Upper lobe of left lung (tissue), 4 donors: ENCODE results near the gene DERL3.

Experiments used
- POLR2A ChIP-seq, 4 donors: fragments of 450-650 bp; IDR thresholded peaks; one replicate each; pipeline ENCODE4 v1.5.1; 2016 to 2017; ENCODE audit warnings: antibody characterized with exemption in 4 of 4, mild to moderate bottlenecking in 2 of 4
- POLR2AphosphoS5 ChIP-seq, 2 donors: sonication (generic); formaldehyde crosslinking; IDR thresholded peaks; one replicate each; pipeline ENCODE4 v1.5.1; 2017; ENCODE audit warnings: antibody characterized with exemption in 2 of 2
- TF ChIP-seq, protein P1 (sequence below), 6 experiments: fragments of 450-650 bp in 4 of 6; fragments of 200-600 bp in 2 of 6; sonication (generic) in 2 of 6; IDR thresholded peaks; one replicate each; pipeline ENCODE4 v1.5.1; 2016 to 2019; ENCODE audit warnings: antibody characterized with exemption in 6 of 6

DNA sequence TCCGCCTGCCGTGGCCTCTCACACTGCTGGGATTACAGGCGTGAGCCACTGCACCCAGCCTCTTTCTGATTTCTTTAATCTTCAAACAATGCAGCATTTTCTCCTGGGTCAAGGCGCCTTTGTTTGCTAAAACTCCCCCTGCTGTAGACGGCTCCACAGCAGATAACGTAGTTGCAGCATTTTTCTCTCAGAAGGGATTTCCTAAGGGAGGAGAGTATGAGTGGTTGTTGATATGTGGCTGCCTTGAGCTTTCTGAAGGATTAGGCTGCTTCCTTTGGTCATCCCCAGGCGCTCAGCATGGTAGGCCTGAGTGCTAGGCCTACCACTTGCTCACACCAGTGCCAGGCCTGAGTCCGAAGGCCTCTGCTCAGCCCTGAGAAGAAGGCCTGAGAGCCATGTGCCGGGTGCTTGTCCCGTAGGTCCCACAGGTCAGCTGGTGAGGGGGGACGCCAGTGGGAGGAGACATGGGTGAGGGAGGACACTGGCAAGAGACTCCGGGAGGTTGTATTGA lies 34.0 kb downstream of the DERL3 start:
- TF ChIP-seq, protein P1, sequence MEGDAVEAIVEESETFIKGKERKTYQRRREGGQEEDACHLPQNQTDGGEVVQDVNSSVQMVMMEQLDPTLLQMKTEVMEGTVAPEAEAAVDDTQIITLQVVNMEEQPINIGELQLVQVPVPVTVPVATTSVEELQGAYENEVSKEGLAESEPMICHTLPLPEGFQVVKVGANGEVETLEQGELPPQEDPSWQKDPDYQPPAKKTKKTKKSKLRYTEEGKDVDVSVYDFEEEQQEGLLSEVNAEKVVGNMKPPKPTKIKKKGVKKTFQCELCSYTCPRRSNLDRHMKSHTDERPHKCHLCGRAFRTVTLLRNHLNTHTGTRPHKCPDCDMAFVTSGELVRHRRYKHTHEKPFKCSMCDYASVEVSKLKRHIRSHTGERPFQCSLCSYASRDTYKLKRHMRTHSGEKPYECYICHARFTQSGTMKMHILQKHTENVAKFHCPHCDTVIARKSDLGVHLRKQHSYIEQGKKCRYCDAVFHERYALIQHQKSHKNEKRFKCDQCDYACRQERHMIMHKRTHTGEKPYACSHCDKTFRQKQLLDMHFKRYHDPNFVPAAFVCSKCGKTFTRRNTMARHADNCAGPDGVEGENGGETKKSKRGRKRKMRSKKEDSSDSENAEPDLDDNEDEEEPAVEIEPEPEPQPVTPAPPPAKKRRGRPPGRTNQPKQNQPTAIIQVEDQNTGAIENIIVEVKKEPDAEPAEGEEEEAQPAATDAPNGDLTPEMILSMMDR (IDR thresholded peaks at IDR 0.05): no peak
- TF ChIP-seq POLR2AphosphoS5 (IDR thresholded peaks at IDR 0.05) (no peak), POLR2A (IDR thresholded peaks at IDR 0.05) (no peak)
